H9 (cell line): ENCODE data around the gene CFP. TPM values are rescaled to one million over a fixed set of nuclear protein-coding genes. Genes with fewer than 3 reads are reported as not detected.

Source experiments
- DNase-seq: peaks from one replicate; pipeline ENCODE4 v3.0.0-alpha.2; 2017
- H2AFZ ChIP-seq: one replicate; pipeline ENCODE4 v1.6.1; 2013; ENCODE audit warnings: mild to moderate bottlenecking, low read length, control low read depth, moderate library complexity
- H2AK5ac ChIP-seq: 2 replicates; pipeline ENCODE4 v1.6.1; 2013; ENCODE audit warnings: low read length, control low read depth, mixed read lengths; ENCODE audit not compliant: insufficient read length
- H2BK120ac ChIP-seq: one replicate; pipeline ENCODE4 v1.6.1; 2013; ENCODE audit warnings: low read depth, mild to moderate bottlenecking, low read length, control low read depth, inconsistent platforms; ENCODE audit not compliant: poor library complexity, severe bottlenecking
- H2BK12ac ChIP-seq: 2 replicates; pipeline ENCODE4 v1.6.1; 2013; ENCODE audit warnings: low read length, control low read depth, mixed read lengths, low read depth; ENCODE audit not compliant: insufficient read length
- H2BK15ac ChIP-seq: 2 replicates; pipeline ENCODE4 v1.6.1; 2013; ENCODE audit warnings: low read depth, low read length, control low read depth
- H2BK20ac ChIP-seq: one replicate; pipeline ENCODE4 v1.6.1; 2013; ENCODE audit warnings: low read depth, mild to moderate bottlenecking, low read length, control low read depth, inconsistent platforms; ENCODE audit not compliant: poor library complexity, severe bottlenecking
- H2BK5ac ChIP-seq: 2 replicates; pipeline ENCODE4 v1.6.1; 2013; ENCODE audit warnings: low read length, control low read depth, mixed read lengths; ENCODE audit not compliant: insufficient read length
- H3K14ac ChIP-seq: 2 replicates; pipeline ENCODE4 v1.6.1; 2013; ENCODE audit warnings: low read length, control low read depth; ENCODE audit not compliant: insufficient read depth
- H3K18ac ChIP-seq: 2 replicates; pipeline ENCODE4 v1.6.1; 2013; ENCODE audit warnings: low read depth, mild to moderate bottlenecking, mixed read lengths, low read length, control low read depth; ENCODE audit not compliant: insufficient read length
- H3K23ac ChIP-seq: 2 replicates; pipeline ENCODE4 v1.6.1; 2013; ENCODE audit warnings: low read length, control low read depth, mixed read lengths, low read depth; ENCODE audit not compliant: insufficient read length
- H3K23me2 ChIP-seq: 2 replicates; pipeline ENCODE4 v1.6.1; 2013; ENCODE audit warnings: low read depth, mild to moderate bottlenecking, mixed read lengths, low read length, control low read depth; ENCODE audit not compliant: insufficient read length, poor library complexity, severe bottlenecking
- H3K27ac ChIP-seq: 2 replicates; pipeline ENCODE4 v1.5.1; 2013; ENCODE audit warnings: low read length, control low read depth, mixed read lengths, low read depth; ENCODE audit not compliant: insufficient read length
- H3K27me3 ChIP-seq: 2 replicates; pipeline ENCODE4 v1.6.1; 2013; ENCODE audit warnings: low read length, control low read depth, inconsistent platforms; ENCODE audit not compliant: insufficient read depth
- H3K4ac ChIP-seq: 2 replicates; pipeline ENCODE4 v1.6.1; 2013; ENCODE audit warnings: low read depth, mild to moderate bottlenecking, control low read depth, inconsistent platforms, low read length, moderate library complexity
- H3K4me1 ChIP-seq: 2 replicates; pipeline ENCODE4 v1.6.1; 2013; ENCODE audit warnings: low read length, control low read depth, inconsistent platforms; ENCODE audit not compliant: insufficient read depth
- H3K4me2 ChIP-seq: 2 replicates; pipeline ENCODE4 v1.6.1; 2013; ENCODE audit warnings: low read length, control low read depth, mixed read lengths; ENCODE audit not compliant: insufficient read length, insufficient read depth
- H3K56ac ChIP-seq: 2 replicates; pipeline ENCODE4 v1.6.1; 2013; ENCODE audit warnings: low read depth, mild to moderate bottlenecking, mixed read lengths, low read length, control low read depth; ENCODE audit not compliant: insufficient read length
- H3K79me1 ChIP-seq: 2 replicates; pipeline ENCODE4 v1.6.1; 2013; ENCODE audit warnings: low read depth, mild to moderate bottlenecking, moderate library complexity, low read length, control low read depth, inconsistent platforms; ENCODE audit not compliant: insufficient read depth, poor library complexity, severe bottlenecking
- H3K79me2 ChIP-seq: 2 replicates; pipeline ENCODE4 v1.6.1; 2013; ENCODE audit warnings: low read length, control low read depth, inconsistent platforms; ENCODE audit not compliant: insufficient read depth
- H3K9ac ChIP-seq: 2 replicates; pipeline ENCODE4 v1.6.1; 2013; ENCODE audit warnings: low read length, control low read depth, mixed read lengths; ENCODE audit not compliant: insufficient read length; ENCODE audit errors: extremely low read depth
- H3K9me3 ChIP-seq: one replicate; pipeline ENCODE4 v1.6.1; 2013; ENCODE audit warnings: low read depth, low read length, inconsistent platforms; ENCODE audit not compliant: control insufficient read depth
- H3T11ph ChIP-seq: one replicate; pipeline ENCODE4 v1.6.1; 2013; ENCODE audit warnings: mild to moderate bottlenecking, low read length, control low read depth, inconsistent platforms
- H4K20me1 ChIP-seq: one replicate; pipeline ENCODE4 v1.6.1; 2013; ENCODE audit not compliant: control insufficient read depth, insufficient read length, insufficient read depth
- H4K5ac ChIP-seq: 2 replicates; pipeline ENCODE4 v1.6.1; 2013; ENCODE audit warnings: low read depth, mild to moderate bottlenecking, mixed read lengths, low read length, control low read depth; ENCODE audit not compliant: insufficient read length
- H4K8ac ChIP-seq: replicated peaks from 2 replicates; pipeline ENCODE4 v1.6.1; 2013; ENCODE audit warnings: low read length, control low read depth, mixed read lengths, low read depth; ENCODE audit not compliant: insufficient read length
- H4K91ac ChIP-seq: 2 replicates; pipeline ENCODE4 v1.6.1; 2013; ENCODE audit warnings: low read depth, mild to moderate bottlenecking, moderate library complexity, mixed read lengths, low read length, control low read depth; ENCODE audit not compliant: insufficient read length
- H3K27ac Mint-ChIP-seq, 3 experiments: 2 replicates in 2 of 3; 3 replicates in 1 of 3; pipeline ENCODE4 v1.8.0; 2020 to 2021; ENCODE audit warnings: mixed read lengths in 3 of 3, mild to moderate bottlenecking in 1 of 3, moderate library complexity in 1 of 3
- H3K27me3 Mint-ChIP-seq: 2 replicates; pipeline ENCODE4 v1.8.0; 2021; ENCODE audit warnings: low read depth, mild to moderate bottlenecking, moderate library complexity, mixed read lengths
- H3K36me3 Mint-ChIP-seq, 3 experiments: 2 replicates in 2 of 3; 3 replicates in 1 of 3; pipeline ENCODE4 v1.8.0; 2020 to 2021; ENCODE audit warnings: low read depth in 3 of 3, mixed read lengths in 3 of 3; ENCODE audit not compliant: insufficient read depth in 1 of 3
- H3K4me1 Mint-ChIP-seq, 2 experiments: 2 replicates each; pipeline ENCODE4 v1.8.0; 2020; ENCODE audit warnings: mixed read lengths in 2 of 2
- H3K4me3 Mint-ChIP-seq, 2 experiments: 2 replicates in 1 of 2; 3 replicates in 1 of 2; pipeline ENCODE4 v1.8.0; 2020 to 2021; ENCODE audit warnings: mild to moderate bottlenecking in 2 of 2, mixed read lengths in 2 of 2, moderate library complexity in 1 of 2
- H3K9me3 Mint-ChIP-seq, 2 experiments: 2 replicates in 1 of 2; 3 replicates in 1 of 2; pipeline ENCODE4 v1.8.0; 2020; ENCODE audit warnings: mild to moderate bottlenecking in 2 of 2, mixed read lengths in 2 of 2, moderate library complexity in 1 of 2
- WGBS: extraction: QIAGEN DNeasy Blood & Tissue Kit; methylation state at CpG from one replicate; pipeline ENCODE4 v1.1.7; 2013; ENCODE audit warnings: missing lambda C conversion rate, low lambda C conversion rate, mixed read lengths; ENCODE audit not compliant: insufficient read length; ENCODE audit errors: extremely low coverage; 5-methylcytosine and 5-hydroxymethylcytosine counted together
- total RNA-seq: library from RNA; stranded (reverse); gene quantifications from 2 replicates; pipeline ENCODE4 v1.2.1, GENCODE V29; 2021
- TF ChIP-seq, protein P1 (sequence below): fragments of 200-600 bp; sonication (generic); conservative IDR thresholded peaks from 3 replicates; pipeline ENCODE4 v1.8.0; 2021; ENCODE audit warnings: antibody characterized with exemption, mild to moderate bottlenecking

Gene CFP
- total RNA-seq, 1 experiment from 2014 or later, result 2.3 TPM

DNA sequence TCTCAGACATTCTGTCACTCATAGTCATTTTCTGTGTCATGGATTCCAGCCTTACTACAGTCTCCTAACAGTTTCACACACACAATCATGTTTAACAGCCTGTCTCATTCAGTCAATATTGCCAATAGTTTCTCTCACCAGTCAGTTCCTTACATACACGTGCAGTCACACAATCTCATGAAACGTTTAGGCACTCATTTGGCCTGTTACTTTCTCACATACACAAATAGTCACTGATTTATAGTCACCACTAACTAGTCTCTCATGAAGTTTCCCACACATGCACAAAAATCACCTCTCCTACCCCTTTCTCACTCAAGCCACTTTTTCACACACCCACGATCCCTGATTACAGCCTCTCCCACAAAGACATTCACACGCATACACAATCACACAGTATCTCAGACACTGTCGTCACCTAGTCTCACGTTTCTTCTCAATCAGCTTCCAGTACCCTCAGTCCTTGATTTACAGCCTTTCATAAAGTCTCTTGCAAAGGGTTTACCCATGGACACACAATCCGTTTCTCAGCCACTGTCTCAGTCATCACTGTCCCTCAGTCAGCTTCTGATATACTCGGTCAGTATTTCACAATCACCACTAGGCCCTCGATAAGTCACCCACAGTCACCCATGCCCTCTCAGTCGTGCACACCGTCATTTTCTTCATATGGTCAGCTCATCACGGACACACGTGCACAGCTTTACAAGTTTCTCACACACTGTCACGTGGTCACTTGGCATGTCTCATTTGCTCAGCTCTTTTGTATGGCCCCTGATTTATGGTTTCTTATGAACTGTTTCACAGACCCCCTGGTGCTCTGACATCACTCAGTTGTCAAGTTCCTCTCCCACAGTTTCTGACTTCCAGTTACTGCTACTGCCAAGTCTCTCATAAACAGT lies 4.2 kb upstream of the CFP start:
- no CpG with 5 or more reads among the region's 14 CpGs for WGBS
- Histone ChIP-seq H4K5ac (no peak overlapping the region), H3K23ac (no peak overlapping the region), H2AK5ac (no peak overlapping the region), H4K91ac (no peak overlapping the region), H2BK12ac (no peak overlapping the region), H3K9me3 (peaks cover 35% of the 10 kb centered on the region), H3K27me3 (no peaks in the 10 kb centered on the region), H3K4me1 (peaks cover under 1% of the 10 kb centered on the region; the same call in 1 of the 2 replicates), H3K18ac (no peak overlapping the region), H3K56ac (no peak overlapping the region), H3K4ac (no peak overlapping the region), H3K4me2 (no peak overlapping the region), H2BK20ac (no peak overlapping the region), H3K79me2 (no peaks in the 10 kb centered on the region), H3K14ac (no peak overlapping the region), H3K23me2 (no peaks in the 10 kb centered on the region), H2BK120ac (no peak overlapping the region), H4K20me1 (no peaks in the 10 kb centered on the region), H3K27ac (no peak overlapping the region), H3K79me1 (no peaks in the 10 kb centered on the region), H2BK5ac (no peak overlapping the region), H4K8ac (no peak overlapping the region), H3K9ac (no peak overlapping the region), H2BK15ac (no peak overlapping the region), H3T11ph (no peak overlapping the region), H2AFZ (no peak overlapping the region)
- peaks cover 47 to 53% of the 10 kb centered on the region in 2 experiments for H3K9me3 Mint-ChIP-seq
- H3K4me1 Mint-ChIP-seq, result peaks cover 6 to 22% of the 10 kb centered on the region in 2 experiments
- no peak overlapping the region for H3K4me3 Mint-ChIP-seq
- H3K27ac Mint-ChIP-seq, result no peak overlapping the region
- TF ChIP-seq, protein P1, sequence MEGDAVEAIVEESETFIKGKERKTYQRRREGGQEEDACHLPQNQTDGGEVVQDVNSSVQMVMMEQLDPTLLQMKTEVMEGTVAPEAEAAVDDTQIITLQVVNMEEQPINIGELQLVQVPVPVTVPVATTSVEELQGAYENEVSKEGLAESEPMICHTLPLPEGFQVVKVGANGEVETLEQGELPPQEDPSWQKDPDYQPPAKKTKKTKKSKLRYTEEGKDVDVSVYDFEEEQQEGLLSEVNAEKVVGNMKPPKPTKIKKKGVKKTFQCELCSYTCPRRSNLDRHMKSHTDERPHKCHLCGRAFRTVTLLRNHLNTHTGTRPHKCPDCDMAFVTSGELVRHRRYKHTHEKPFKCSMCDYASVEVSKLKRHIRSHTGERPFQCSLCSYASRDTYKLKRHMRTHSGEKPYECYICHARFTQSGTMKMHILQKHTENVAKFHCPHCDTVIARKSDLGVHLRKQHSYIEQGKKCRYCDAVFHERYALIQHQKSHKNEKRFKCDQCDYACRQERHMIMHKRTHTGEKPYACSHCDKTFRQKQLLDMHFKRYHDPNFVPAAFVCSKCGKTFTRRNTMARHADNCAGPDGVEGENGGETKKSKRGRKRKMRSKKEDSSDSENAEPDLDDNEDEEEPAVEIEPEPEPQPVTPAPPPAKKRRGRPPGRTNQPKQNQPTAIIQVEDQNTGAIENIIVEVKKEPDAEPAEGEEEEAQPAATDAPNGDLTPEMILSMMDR, result no peak
- peaks cover 24 to 32% (median 27%) of the 10 kb centered on the region in 3 experiments for H3K36me3 Mint-ChIP-seq
- H3K27me3 Mint-ChIP-seq, result no peaks in the 10 kb centered on the region; the same call in 1 of the 2 replicates
- DNase-seq, result no peak
